A549 (cell line): ENCODE results near the gene NOXO1. TPM values are rescaled to one million over a fixed set of nuclear protein-coding genes. Genes with fewer than 3 reads are reported as not detected.

Experiments
- ATAC-seq, 2 experiments: fragments of 200-7000 bp in 1 of 2; fragments of >200 bp in 1 of 2; cut with Nextera tagmentation in 1 of 2; cut with Tn5 transposase in 1 of 2; 3 replicates each; pipeline versions ENCODE4 v1.8.0 to v1.9.1; 2018 to 2020; ENCODE audit warnings: mild to moderate bottlenecking in 1 of 2, moderate library complexity in 1 of 2
- CTCF ChIA-PET: fragments of 300-600 bp; sonication (Branson Sonifier 250); formaldehyde crosslinking; extraction: SDS; loops from one replicate; lab custom pipeline; 2021; ENCODE audit warnings: antibody characterized with exemption, inconsistent platforms; lab: Yijun Ruan, JAX
- POLR2A ChIA-PET: fragments of 350-600 bp; formaldehyde crosslinking; extraction: SDS; loops from one replicate; lab custom pipeline; 2021; ENCODE audit warnings: antibody characterized with exemption, inconsistent platforms; lab: Yijun Ruan, JAX
- DNase-seq, 2 experiments: peaks; one replicate each; pipeline versions ENCODE4 v3.0.0 to v3.0.0-alpha.2; 2011 to 2016; ENCODE audit warnings: low read depth in 1 of 2, low spot score in 1 of 2
- FAIRE-seq: peaks from 2 replicates; lab custom pipeline; 2011; peaks lifted over from hg19 to GRCh38; lab: Jason Lieb, UNC
- H3K27ac ChIP-seq, 2 experiments: fragments of >200 bp; sonication (Bioruptor Twin); formaldehyde crosslinking; 3 replicates each; pipeline ENCODE4 v1.5.1; 2016 to 2017
- H3K4me1 ChIP-seq: fragments of >200 bp; sonication (Bioruptor Twin); formaldehyde crosslinking; 3 replicates; pipeline ENCODE4 v1.6.1; 2016
- H3K4me2 ChIP-seq: fragments of >200 bp; sonication (Bioruptor Twin); formaldehyde crosslinking; 3 replicates; pipeline ENCODE4 v1.6.1; 2016
- H3K4me3 ChIP-seq: fragments of >200 bp; sonication (Bioruptor Twin); formaldehyde crosslinking; 3 replicates; pipeline ENCODE4 v1.5.1; 2016
- H3K9me3 ChIP-seq: fragments of >200 bp; sonication (Bioruptor Twin); formaldehyde crosslinking; 3 replicates; pipeline ENCODE4 v1.6.1; 2016
- BHLHE40 ChIP-seq: IDR thresholded peaks from 2 replicates; pipeline ENCODE4 v1.6.1; 2012; ENCODE audit warnings: low read depth, low read length, inconsistent platforms
- CEBPB ChIP-seq, 2 experiments: fragments of >200 bp in 1 of 2; sonication (Bioruptor Twin) in 1 of 2; formaldehyde crosslinking in 1 of 2; IDR thresholded peaks; 2 replicates each; pipeline ENCODE4 v1.6.1; 2012 to 2016
- CHD4 ChIP-seq: fragments of 200-600 bp; sonication (generic); IDR thresholded peaks from 2 replicates; pipeline ENCODE4 v1.6.1; 2016; ENCODE audit warnings: antibody characterized with exemption, mild to moderate bottlenecking, borderline replicate concordance
- EHF ChIP-seq: fragments of 250-450 bp; sonication (Bioruptor Pico); IDR thresholded peaks from 2 replicates; pipeline ENCODE4 v1.5.0; 2020; ENCODE audit warnings: mild to moderate bottlenecking
- ESRRA ChIP-seq: fragments of 150-350 bp; IDR thresholded peaks from 2 replicates; pipeline ENCODE4 v1.6.1; 2014; ENCODE audit warnings: mild to moderate bottlenecking, low read length, borderline replicate concordance
- FOXS1 ChIP-seq: fragments of 250-450 bp; sonication (Bioruptor Pico); IDR thresholded peaks from 2 replicates; pipeline ENCODE4 v1.5.0; 2020; ENCODE audit warnings: mild to moderate bottlenecking, moderate library complexity
- GATA3 ChIP-seq: IDR thresholded peaks from 2 replicates; pipeline ENCODE4 v1.6.1; 2012; ENCODE audit warnings: borderline replicate concordance
- HOXA7 ChIP-seq: fragments of 250-450 bp; sonication (Bioruptor Pico); IDR thresholded peaks from 2 replicates; pipeline ENCODE4 v1.5.0; 2020; ENCODE audit warnings: mild to moderate bottlenecking, moderate library complexity
- HOXB5 ChIP-seq: fragments of 250-450 bp; sonication (Bioruptor Pico); IDR thresholded peaks from 2 replicates; pipeline ENCODE4 v1.5.0; 2020; ENCODE audit warnings: mild to moderate bottlenecking, moderate library complexity
- JUN ChIP-seq, 2 experiments: fragments of >200 bp; sonication (Bioruptor Twin); formaldehyde crosslinking; IDR thresholded peaks; 2 replicates in 1 of 2; 3 replicates in 1 of 2; pipeline ENCODE4 v1.6.1; 2016 to 2017
- KDM1A ChIP-seq: fragments of 200-600 bp; sonication (generic); IDR thresholded peaks from 2 replicates; pipeline ENCODE4 v1.6.1; 2016; ENCODE audit warnings: low read depth, mild to moderate bottlenecking
- MYC ChIP-seq: IDR thresholded peaks from 2 replicates; pipeline ENCODE4 v1.6.1; 2012; ENCODE audit warnings: mild to moderate bottlenecking, inconsistent platforms, low read length, improper control_type of control experiment, borderline replicate concordance
- NFE2L2 ChIP-seq: fragments of 150-350 bp; conservative IDR thresholded peaks from 2 replicates; pipeline ENCODE4 v1.6.1; 2014; ENCODE audit warnings: low read length
- POLR2AphosphoS2 ChIP-seq: conservative IDR thresholded peaks from 2 replicates; pipeline ENCODE4 v1.6.1; 2012; ENCODE audit warnings: low read length, improper control_type of control experiment, inconsistent platforms
- RARB ChIP-seq: fragments of 250-450 bp; sonication (Bioruptor Pico); IDR thresholded peaks from 2 replicates; pipeline ENCODE4 v1.8.0; 2021; ENCODE audit warnings: mild to moderate bottlenecking, moderate library complexity
- RCOR1 ChIP-seq: fragments of 150-350 bp; IDR thresholded peaks from 2 replicates; pipeline ENCODE4 v1.6.1; 2014; ENCODE audit warnings: antibody characterized with exemption, low read length, low read depth
- RNF2 ChIP-seq: fragments of 200-600 bp; sonication (generic); IDR thresholded peaks from 2 replicates; pipeline ENCODE4 v1.6.1; 2016; ENCODE audit warnings: low read depth, mild to moderate bottlenecking, antibody characterized with exemption, moderate library complexity, borderline replicate concordance
- TFCP2L1 ChIP-seq: fragments of 250-450 bp; sonication (Bioruptor Pico); IDR thresholded peaks from 2 replicates; pipeline ENCODE4 v1.5.0; 2021; ENCODE audit warnings: mild to moderate bottlenecking
- ZNF302 ChIP-seq: fragments of 250-450 bp; sonication (Bioruptor Pico); IDR thresholded peaks from 2 replicates; pipeline ENCODE4 v1.9.0; 2021; ENCODE audit warnings: inconsistent platforms, mild to moderate bottlenecking, moderate library complexity
- WGBS: methylation state at CpG from one replicate; pipeline ENCODE4 v1.1.6; 2017; ENCODE audit errors: missing lambda C conversion rate; 5-methylcytosine and 5-hydroxymethylcytosine counted together
- polyA plus RNA-seq, 4 experiments: library from polyadenylated mRNA; depleted of rRNA in 3 of 4; stranded (reverse); fragments of >200 nt; fragmentation: RNase III in 1 of 4; extraction: RNeasy Plus Mini Kit Qiagen cat#74134 plus additional on column Dnase treatment in 1 of 4; gene quantifications; 2 replicates in 3 of 4; 3 replicates in 1 of 4; pipeline ENCODE4 v1.2.3, GENCODE V29; 2011 to 2017
- TF ChIP-seq, protein P1 (sequence below): fragments of 450-650 bp; IDR thresholded peaks from 2 replicates; pipeline ENCODE4 v1.6.1; 2014; ENCODE audit warnings: antibody characterized with exemption
- TF ChIP-seq, protein P2 (sequence below): IDR thresholded peaks from 2 replicates; pipeline ENCODE4 v1.6.1; 2012
- TF ChIP-seq, protein P3 (sequence below): IDR thresholded peaks from 2 replicates; pipeline ENCODE4 v1.6.1; 2012
- TF ChIP-seq, protein P4 (sequence below): fragments of 200-600 bp; sonication (generic); IDR thresholded peaks from 2 replicates; pipeline ENCODE4 v1.6.1; 2016; ENCODE audit warnings: antibody characterized with exemption, mild to moderate bottlenecking, moderate library complexity

NOXO1 gene
- polyA plus RNA-seq, 2 of the 4 experiments (the other 2 are of a cell fraction): 0.32 TPM; not detected in 1

DNA sequence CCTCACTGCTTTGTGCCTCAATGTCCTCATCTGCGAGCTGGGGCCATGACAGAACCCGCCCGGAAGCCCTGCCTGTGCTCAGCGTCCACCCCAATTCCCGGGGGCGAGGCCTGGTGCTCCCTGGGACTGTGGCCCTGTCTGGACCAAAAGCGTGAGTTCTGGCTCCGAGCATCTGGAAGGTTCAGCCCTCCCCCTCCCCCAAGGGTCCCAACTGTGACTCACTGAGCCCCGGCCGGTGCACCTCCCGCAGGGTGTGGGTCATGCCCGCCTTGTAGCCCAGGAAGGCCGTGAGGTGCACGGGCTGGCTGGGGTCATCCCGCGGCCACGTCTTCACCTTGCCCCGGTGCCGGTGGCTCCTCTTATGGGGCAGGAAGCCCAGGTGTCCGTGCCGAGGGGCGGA lies 27.5 kb downstream of the NOXO1 start:
- POLR2A ChIA-PET: interaction anchor here (1.6 kb wide), 1 partner anchor 11 kb away, joined by 3 read pairs; the partner anchor contains the start of gene MSRB1
- 92% methylated on average over 4 of the region's 22 CpGs for WGBS
- peaks cover under 1% of the 10 kb centered on the region; the same call in 1 of the 3 replicates for H3K4me1 ChIP-seq

DNA sequence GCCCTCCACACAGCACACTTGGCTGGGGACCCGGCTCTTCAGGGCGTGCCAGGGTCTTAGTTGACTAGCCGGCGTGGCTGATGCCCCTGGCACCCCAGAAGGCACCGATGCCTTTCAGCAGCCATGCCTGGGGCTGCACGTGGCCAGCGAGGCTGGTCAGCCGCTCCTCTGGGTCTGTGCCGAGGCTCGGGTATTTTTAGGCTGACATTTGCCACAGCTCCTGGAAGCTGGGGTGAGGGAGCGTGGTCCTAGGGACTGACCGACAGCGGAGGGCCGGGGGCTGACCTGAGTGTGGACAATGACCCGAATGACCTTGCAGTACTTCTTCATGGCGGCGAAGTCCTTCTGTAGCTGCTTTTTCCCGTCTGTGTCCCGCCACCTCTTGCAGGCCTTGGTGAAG lies 30.7 kb downstream of the NOXO1 start:
- TF ChIP-seq RNF2 (no peak), RCOR1 (no peak), HOXB5 (CRISPR knock-in tag) (no peak), HOXA7 (no peak), RARB (CRISPR knock-in tag) (no peak), BHLHE40 (no peak)
- TF ChIP-seq, protein P1, sequence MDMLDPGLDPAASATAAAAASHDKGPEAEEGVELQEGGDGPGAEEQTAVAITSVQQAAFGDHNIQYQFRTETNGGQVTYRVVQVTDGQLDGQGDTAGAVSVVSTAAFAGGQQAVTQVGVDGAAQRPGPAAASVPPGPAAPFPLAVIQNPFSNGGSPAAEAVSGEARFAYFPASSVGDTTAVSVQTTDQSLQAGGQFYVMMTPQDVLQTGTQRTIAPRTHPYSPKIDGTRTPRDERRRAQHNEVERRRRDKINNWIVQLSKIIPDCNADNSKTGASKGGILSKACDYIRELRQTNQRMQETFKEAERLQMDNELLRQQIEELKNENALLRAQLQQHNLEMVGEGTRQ: no peak
- TF ChIP-seq, protein P2, sequence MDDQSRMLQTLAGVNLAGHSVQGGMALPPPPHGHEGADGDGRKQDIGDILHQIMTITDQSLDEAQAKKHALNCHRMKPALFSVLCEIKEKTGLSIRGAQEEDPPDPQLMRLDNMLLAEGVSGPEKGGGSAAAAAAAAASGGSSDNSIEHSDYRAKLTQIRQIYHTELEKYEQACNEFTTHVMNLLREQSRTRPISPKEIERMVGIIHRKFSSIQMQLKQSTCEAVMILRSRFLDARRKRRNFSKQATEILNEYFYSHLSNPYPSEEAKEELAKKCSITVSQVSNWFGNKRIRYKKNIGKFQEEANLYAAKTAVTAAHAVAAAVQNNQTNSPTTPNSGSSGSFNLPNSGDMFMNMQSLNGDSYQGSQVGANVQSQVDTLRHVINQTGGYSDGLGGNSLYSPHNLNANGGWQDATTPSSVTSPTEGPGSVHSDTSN: no peak
- no peak overlapping the region for H3K4me2 ChIP-seq
- POLR2A ChIA-PET: interaction anchor here (3.2 kb wide), 1 partner anchor 14 kb away, joined by 18 read pairs; the partner anchor contains the start of gene RPS2

More for the DNA sequence above, 27.5 kb downstream of the NOXO1 start:
- Histone ChIP-seq H3K9me3 (no peaks in the 10 kb centered on the region), H3K4me3 (no peak overlapping the region), H3K4me2 (no peak overlapping the region), H3K27ac (no peak overlapping the region)
- CTCF ChIA-PET: interaction anchor here (0.9 to 2.6 kb wide), 5 partner anchors 10 to 90 kb away, joined by 3 to 7 read pairs (median 5); no protein-coding TSS in a partner anchor
- DNase-seq: no peak
- TF ChIP-seq MYC (no peak), GATA3 (no peak), POLR2AphosphoS2 (no peak), ZNF302 (CRISPR knock-in tag) (no peak), JUN (IDR thresholded peaks at IDR 0.05) (no peak), RNF2 (no peak), NFE2L2 (no peak), CEBPB (IDR thresholded peaks at IDR 0.05) (no peak), ESRRA (no peak), KDM1A (no peak), RARB (CRISPR knock-in tag) (no peak), TFCP2L1 (CRISPR knock-in tag) (no peak), CHD4 (no peak), FOXS1 (CRISPR knock-in tag) (no peak), EHF (CRISPR knock-in tag) (no peak)
- TF ChIP-seq, protein P3, sequence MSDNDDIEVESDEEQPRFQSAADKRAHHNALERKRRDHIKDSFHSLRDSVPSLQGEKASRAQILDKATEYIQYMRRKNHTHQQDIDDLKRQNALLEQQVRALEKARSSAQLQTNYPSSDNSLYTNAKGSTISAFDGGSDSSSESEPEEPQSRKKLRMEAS: no peak
- TF ChIP-seq, protein P4, sequence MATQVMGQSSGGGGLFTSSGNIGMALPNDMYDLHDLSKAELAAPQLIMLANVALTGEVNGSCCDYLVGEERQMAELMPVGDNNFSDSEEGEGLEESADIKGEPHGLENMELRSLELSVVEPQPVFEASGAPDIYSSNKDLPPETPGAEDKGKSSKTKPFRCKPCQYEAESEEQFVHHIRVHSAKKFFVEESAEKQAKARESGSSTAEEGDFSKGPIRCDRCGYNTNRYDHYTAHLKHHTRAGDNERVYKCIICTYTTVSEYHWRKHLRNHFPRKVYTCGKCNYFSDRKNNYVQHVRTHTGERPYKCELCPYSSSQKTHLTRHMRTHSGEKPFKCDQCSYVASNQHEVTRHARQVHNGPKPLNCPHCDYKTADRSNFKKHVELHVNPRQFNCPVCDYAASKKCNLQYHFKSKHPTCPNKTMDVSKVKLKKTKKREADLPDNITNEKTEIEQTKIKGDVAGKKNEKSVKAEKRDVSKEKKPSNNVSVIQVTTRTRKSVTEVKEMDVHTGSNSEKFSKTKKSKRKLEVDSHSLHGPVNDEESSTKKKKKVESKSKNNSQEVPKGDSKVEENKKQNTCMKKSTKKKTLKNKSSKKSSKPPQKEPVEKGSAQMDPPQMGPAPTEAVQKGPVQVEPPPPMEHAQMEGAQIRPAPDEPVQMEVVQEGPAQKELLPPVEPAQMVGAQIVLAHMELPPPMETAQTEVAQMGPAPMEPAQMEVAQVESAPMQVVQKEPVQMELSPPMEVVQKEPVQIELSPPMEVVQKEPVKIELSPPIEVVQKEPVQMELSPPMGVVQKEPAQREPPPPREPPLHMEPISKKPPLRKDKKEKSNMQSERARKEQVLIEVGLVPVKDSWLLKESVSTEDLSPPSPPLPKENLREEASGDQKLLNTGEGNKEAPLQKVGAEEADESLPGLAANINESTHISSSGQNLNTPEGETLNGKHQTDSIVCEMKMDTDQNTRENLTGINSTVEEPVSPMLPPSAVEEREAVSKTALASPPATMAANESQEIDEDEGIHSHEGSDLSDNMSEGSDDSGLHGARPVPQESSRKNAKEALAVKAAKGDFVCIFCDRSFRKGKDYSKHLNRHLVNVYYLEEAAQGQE: no peak
- no peak for FAIRE-seq
- no peak for ATAC-seq

More for the DNA sequence above, 30.7 kb downstream of the NOXO1 start:
- CTCF ChIA-PET: interaction anchor here (0.5 to 2.0 kb wide), 5 partner anchors 9 to 105 kb away, joined by 3 to 7 read pairs (median 3); partner anchors contain the start of gene NDUFB10
- no peak for FAIRE-seq
- ATAC-seq: peak; percentile 12; a peak in 3 of 6 replicates
- Histone ChIP-seq H3K27ac (no peak overlapping the region), H3K4me3 (no peak overlapping the region), H3K9me3 (no peaks in the 10 kb centered on the region), H3K4me1 (no peaks in the 10 kb centered on the region)
- 87% methylated on average over 19 of the region's 19 CpGs for WGBS
- no peak for DNase-seq
